MM.1S (cell line): ENCODE results near the gene FYCO1.

ENCODE experiments used
- DNase-seq: peaks from one replicate; pipeline ENCODE4 v3.0.0-alpha.2; 2015
- H2AFZ ChIP-seq: fragments of 300-600 bp; sonication (generic); 2 replicates; pipeline ENCODE4 v1.6.0; 2016; ENCODE audit warnings: antibody characterized with exemption, low read length
- H3F3A ChIP-seq: fragments of 300-600 bp; sonication (generic); 2 replicates; pipeline ENCODE4 v1.6.1; 2016; ENCODE audit warnings: mild to moderate bottlenecking, antibody characterized with exemption, low read length, moderate library complexity, mixed read lengths; ENCODE audit not compliant: insufficient read depth
- H3K27ac ChIP-seq: fragments of 300-600 bp; sonication (generic); 2 replicates; pipeline ENCODE4 v1.5.1; 2016; ENCODE audit warnings: mild to moderate bottlenecking, low read length
- H3K27me3 ChIP-seq: fragments of 300-600 bp; sonication (generic); replicated peaks from 2 replicates; pipeline ENCODE4 v1.6.0; 2016; ENCODE audit warnings: low read length; ENCODE audit not compliant: insufficient read depth
- H3K36me3 ChIP-seq: fragments of 300-600 bp; sonication (generic); replicated peaks from 2 replicates; pipeline ENCODE4 v1.6.1; 2016; ENCODE audit warnings: mild to moderate bottlenecking, low read length, mixed read lengths; ENCODE audit not compliant: insufficient read depth
- H3K4me1 ChIP-seq: fragments of 300-600 bp; sonication (generic); 2 replicates; pipeline ENCODE4 v1.6.1; 2016; ENCODE audit warnings: low read length, mixed read lengths
- H3K4me2 ChIP-seq: fragments of 300-600 bp; sonication (generic); 2 replicates; pipeline ENCODE4 v1.6.0; 2016; ENCODE audit warnings: low read depth, low read length
- H3K4me3 ChIP-seq: fragments of 300-600 bp; sonication (generic); 2 replicates; pipeline ENCODE4 v1.5.1; 2016; ENCODE audit warnings: low read length, mixed read lengths
- H3K79me2 ChIP-seq: fragments of 300-600 bp; sonication (generic); 2 replicates; pipeline ENCODE4 v1.6.1; 2016; ENCODE audit warnings: mixed run types, low read length, mixed read lengths
- H3K9ac ChIP-seq: fragments of 300-600 bp; sonication (generic); 2 replicates; pipeline ENCODE4 v1.6.1; 2016; ENCODE audit warnings: low read length, mixed read lengths
- H3K9me2 ChIP-seq: fragments of 300-600 bp; sonication (generic); replicated peaks from 2 replicates; pipeline ENCODE4 v1.6.1; 2016; ENCODE audit warnings: mild to moderate bottlenecking, low read length, mixed read lengths; ENCODE audit not compliant: insufficient read depth
- H3K9me3 ChIP-seq: fragments of 300-600 bp; sonication (generic); replicated peaks from 2 replicates; pipeline ENCODE4 v1.6.1; 2016; ENCODE audit warnings: mild to moderate bottlenecking, low read length, mixed read lengths; ENCODE audit not compliant: insufficient read depth
- H4K20me1 ChIP-seq: fragments of 300-600 bp; sonication (generic); 2 replicates; pipeline ENCODE4 v1.6.1; 2016; ENCODE audit warnings: mild to moderate bottlenecking, low read length, moderate library complexity, mixed read lengths; ENCODE audit not compliant: insufficient read depth
- EZH2 ChIP-seq: fragments of 300-600 bp; sonication (generic); optimal IDR thresholded peaks from 2 replicates; pipeline ENCODE3; 2017; ENCODE audit warnings: low read depth, mild to moderate bottlenecking, antibody characterized with exemption, low read length, mixed read lengths
- EZH2phosphoT487 ChIP-seq: fragments of 300-600 bp; sonication (generic); IDR thresholded peaks from 2 replicates; pipeline ENCODE4 v1.6.1; 2018; ENCODE audit warnings: antibody characterized with exemption, low read length
- TF ChIP-seq, protein P1 (sequence below): fragments of 300-600 bp; sonication (generic); IDR thresholded peaks from 2 replicates; pipeline ENCODE4 v1.5.1; 2016; ENCODE audit warnings: antibody characterized with exemption, low read length, mixed read lengths

FYCO1 gene

DNA sequence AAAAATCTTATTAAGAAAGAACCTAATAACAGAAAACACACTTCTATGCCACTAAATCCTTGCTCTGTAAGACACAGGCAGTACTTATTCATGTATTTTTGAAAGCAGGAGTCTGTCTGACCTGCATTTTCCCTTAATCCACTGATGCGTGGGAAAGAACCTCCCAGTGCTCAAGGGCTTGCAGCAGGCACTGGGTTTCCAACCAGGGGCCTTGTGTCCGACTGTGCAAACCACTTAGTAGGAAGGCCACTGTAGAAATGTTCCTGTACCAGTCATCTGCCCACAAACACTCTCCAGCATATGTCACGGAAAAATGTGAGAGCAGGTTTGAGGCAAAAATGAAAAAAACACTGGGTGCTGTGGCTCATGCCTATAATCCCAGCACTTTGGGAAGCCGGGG is 39.9 kb downstream of the FYCO1 start:
- Histone ChIP-seq H3F3A (no peaks in the 10 kb centered on the region), H2AFZ (no peak overlapping the region), H3K9me2 (no peaks in the 10 kb centered on the region), H3K36me3 (no peaks in the 10 kb centered on the region), H3K27me3 (no peaks in the 10 kb centered on the region), H3K9me3 (no peaks in the 10 kb centered on the region), H3K79me2 (no peaks in the 10 kb centered on the region), H3K4me2 (no peak overlapping the region), H4K20me1 (no peaks in the 10 kb centered on the region), H3K27ac (no peak overlapping the region), H3K4me1 (no peaks in the 10 kb centered on the region), H3K4me3 (no peak overlapping the region), H3K9ac (no peak overlapping the region)
- no peak for DNase-seq
- no peak for TF ChIP-seq EZH2
- TF ChIP-seq, protein P1, sequence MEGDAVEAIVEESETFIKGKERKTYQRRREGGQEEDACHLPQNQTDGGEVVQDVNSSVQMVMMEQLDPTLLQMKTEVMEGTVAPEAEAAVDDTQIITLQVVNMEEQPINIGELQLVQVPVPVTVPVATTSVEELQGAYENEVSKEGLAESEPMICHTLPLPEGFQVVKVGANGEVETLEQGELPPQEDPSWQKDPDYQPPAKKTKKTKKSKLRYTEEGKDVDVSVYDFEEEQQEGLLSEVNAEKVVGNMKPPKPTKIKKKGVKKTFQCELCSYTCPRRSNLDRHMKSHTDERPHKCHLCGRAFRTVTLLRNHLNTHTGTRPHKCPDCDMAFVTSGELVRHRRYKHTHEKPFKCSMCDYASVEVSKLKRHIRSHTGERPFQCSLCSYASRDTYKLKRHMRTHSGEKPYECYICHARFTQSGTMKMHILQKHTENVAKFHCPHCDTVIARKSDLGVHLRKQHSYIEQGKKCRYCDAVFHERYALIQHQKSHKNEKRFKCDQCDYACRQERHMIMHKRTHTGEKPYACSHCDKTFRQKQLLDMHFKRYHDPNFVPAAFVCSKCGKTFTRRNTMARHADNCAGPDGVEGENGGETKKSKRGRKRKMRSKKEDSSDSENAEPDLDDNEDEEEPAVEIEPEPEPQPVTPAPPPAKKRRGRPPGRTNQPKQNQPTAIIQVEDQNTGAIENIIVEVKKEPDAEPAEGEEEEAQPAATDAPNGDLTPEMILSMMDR, result no peak
- no peak for TF ChIP-seq EZH2phosphoT487

DNA sequence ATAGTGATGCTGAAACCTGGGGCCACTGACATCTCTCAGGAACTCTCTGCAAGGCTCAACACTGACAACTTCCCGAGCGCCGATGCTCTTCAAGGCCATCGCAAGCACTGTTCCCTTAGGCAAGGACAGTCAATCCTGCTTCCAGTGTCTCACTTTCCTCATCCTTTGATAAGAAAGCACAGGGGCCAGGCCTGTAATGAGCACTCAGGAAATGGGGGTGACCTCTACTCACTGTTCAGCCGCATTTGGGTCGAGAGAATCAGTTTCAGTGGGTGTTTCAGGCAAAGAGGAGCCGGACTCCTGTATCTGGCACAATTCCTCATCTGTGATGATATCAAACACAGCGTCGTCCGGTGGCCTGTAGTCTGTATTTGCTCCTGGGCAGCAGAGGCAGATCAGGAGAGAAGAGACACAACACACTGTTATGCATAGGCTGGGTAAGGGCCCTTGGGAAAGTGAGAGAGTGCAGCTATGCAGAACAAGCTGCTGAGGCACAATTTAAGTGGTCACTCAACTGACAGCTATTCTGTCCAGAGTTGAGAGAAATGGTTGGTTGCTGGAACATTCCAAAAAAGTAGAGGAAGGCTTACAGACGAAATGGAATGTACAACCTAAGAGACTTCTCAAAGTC is 40.5 kb downstream of the FYCO1 start:
- no peak for DNase-seq
- TF ChIP-seq EZH2phosphoT487, result no peak
- TF ChIP-seq EZH2, result no peak
- TF ChIP-seq, protein P1, result no peak
- Histone ChIP-seq H3K4me3 (no peak overlapping the region), H3K27ac (no peak overlapping the region), H3K9ac (no peak overlapping the region), H3K79me2 (no peaks in the 10 kb centered on the region), H2AFZ (no peak overlapping the region), H3K36me3 (no peaks in the 10 kb centered on the region), H3K4me1 (no peaks in the 10 kb centered on the region), H3K4me2 (no peak overlapping the region), H3K27me3 (no peaks in the 10 kb centered on the region), H3F3A (no peaks in the 10 kb centered on the region), H3K9me2 (no peaks in the 10 kb centered on the region), H3K9me3 (no peaks in the 10 kb centered on the region), H4K20me1 (no peaks in the 10 kb centered on the region)

DNA sequence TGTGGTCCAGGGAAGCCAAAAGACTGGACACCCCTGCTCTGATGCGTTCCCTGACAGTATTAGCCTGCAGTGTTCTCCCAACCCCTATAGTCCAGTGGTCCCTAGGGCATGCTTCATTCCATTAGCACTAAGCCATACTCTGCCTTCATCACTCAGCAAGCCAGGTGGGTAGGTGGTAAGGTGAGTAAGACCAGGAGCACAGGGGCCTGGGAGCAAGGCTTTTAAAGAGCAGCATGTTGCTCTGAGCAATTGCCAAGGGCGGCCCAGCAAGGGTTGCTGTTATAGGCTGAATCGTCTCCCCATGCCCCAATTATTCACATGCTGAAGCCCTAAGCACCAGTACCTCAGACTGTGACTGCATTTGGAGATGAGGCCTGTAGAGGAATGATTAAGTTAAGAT is 41.3 kb downstream of the FYCO1 start:
- no peaks in the 10 kb centered on the region for H3K4me1 ChIP-seq
- TF ChIP-seq EZH2 (no peak), EZH2phosphoT487 (no peak)
- TF ChIP-seq, protein P1, result no peak
- H3K27ac ChIP-seq, result no peak overlapping the region
- no peak overlapping the region for H3K9ac ChIP-seq
- no peaks in the 10 kb centered on the region for H3K79me2 ChIP-seq
- H3K4me2 ChIP-seq, result no peak overlapping the region
- no peaks in the 10 kb centered on the region for H3F3A ChIP-seq
- no peak overlapping the region for H3K4me3 ChIP-seq
- no peaks in the 10 kb centered on the region for H3K27me3 ChIP-seq
- no peaks in the 10 kb centered on the region for H4K20me1 ChIP-seq
- no peaks in the 10 kb centered on the region for H3K9me3 ChIP-seq
- H3K9me2 ChIP-seq, result no peaks in the 10 kb centered on the region
- no peak for DNase-seq
- H2AFZ ChIP-seq, result no peak overlapping the region
- H3K36me3 ChIP-seq, result no peaks in the 10 kb centered on the region
